A549 (cell line): Measurements from ENCODE around the gene ZBTB38.

Source experiments
- ATOH8 ChIP-seq: fragments of 250-450 bp; sonication (Bioruptor Pico); IDR thresholded peaks from 2 replicates; pipeline ENCODE4 v1.5.0; 2020; ENCODE audit warnings: low read depth, mild to moderate bottlenecking, moderate library complexity
- CHD2 ChIP-seq: fragments of 150-350 bp; IDR thresholded peaks from 2 replicates; pipeline ENCODE4 v1.6.1; 2014; ENCODE audit warnings: low read length; ENCODE audit not compliant: partially characterized antibody
- CTCF ChIP-seq: fragments of >200 bp; sonication (Bioruptor Twin); formaldehyde crosslinking; IDR thresholded peaks from 3 replicates; pipeline ENCODE4 v1.5.1; 2016
- EHF ChIP-seq: fragments of 250-450 bp; sonication (Bioruptor Pico); IDR thresholded peaks from 2 replicates; pipeline ENCODE4 v1.5.0; 2020; ENCODE audit warnings: mild to moderate bottlenecking
- EP300 ChIP-seq, 2 experiments: fragments of >200 bp; sonication (Bioruptor Twin); formaldehyde crosslinking; IDR thresholded peaks; 2 replicates in 1 of 2; 3 replicates in 1 of 2; pipeline ENCODE4 v1.6.1; 2016 to 2017
- JUNB ChIP-seq: fragments of >200 bp; sonication (Bioruptor Twin); formaldehyde crosslinking; IDR thresholded peaks from 2 replicates; pipeline ENCODE4 v1.6.1; 2016
- MYC ChIP-seq: IDR thresholded peaks from 2 replicates; pipeline ENCODE4 v1.6.1; 2012; ENCODE audit warnings: mild to moderate bottlenecking, inconsistent platforms, low read length, improper control_type of control experiment, borderline replicate concordance
- NR3C1 ChIP-seq: fragments of >200 bp; sonication (Bioruptor Twin); formaldehyde crosslinking; IDR thresholded peaks from 3 replicates; pipeline ENCODE4 v1.6.1; 2017
- POLR2A ChIP-seq: IDR thresholded peaks from 2 replicates; pipeline ENCODE4 v1.6.1; 2012; ENCODE audit warnings: mild to moderate bottlenecking, low read length
- RAD21 ChIP-seq, 2 experiments: fragments of >200 bp in 1 of 2; sonication (Bioruptor Twin) in 1 of 2; formaldehyde crosslinking in 1 of 2; IDR thresholded peaks in 1 of 2; conservative IDR thresholded peaks in 1 of 2; 2 replicates in 1 of 2; 3 replicates in 1 of 2; pipeline ENCODE4 v1.6.1; 2012 to 2018; ENCODE audit warnings: inconsistent platforms in 1 of 2
- RCOR1 ChIP-seq: fragments of 150-350 bp; IDR thresholded peaks from 2 replicates; pipeline ENCODE4 v1.6.1; 2014; ENCODE audit warnings: antibody characterized with exemption, low read length, low read depth
- ZFP36 ChIP-seq: fragments of 450-650 bp; IDR thresholded peaks from 2 replicates; pipeline ENCODE4 v1.6.1; 2014; ENCODE audit warnings: borderline replicate concordance; ENCODE audit not compliant: partially characterized antibody

- TF ChIP-seq CTCF: no peak
- TF ChIP-seq EP300 (IDR thresholded peaks at IDR 0.05): no peak
- TF ChIP-seq EHF (CRISPR knock-in tag): no peak
- TF ChIP-seq RAD21 (conservative IDR thresholded peaks at IDR 0.05 in 1 of 2, IDR thresholded peaks at IDR 0.05 in 1 of 2): no peak
- TF ChIP-seq RCOR1: no peak
- TF ChIP-seq POLR2A: no peak
- no peak for TF ChIP-seq MYC
- no peak for TF ChIP-seq NR3C1
- no peak for TF ChIP-seq JUNB
- no peak for TF ChIP-seq CHD2
- no peak for TF ChIP-seq ZFP36
- no peak for TF ChIP-seq ATOH8 (CRISPR knock-in tag)
These were observed 38.1 kb upstream of the ZBTB38 start for GRCh38 chr3:141330235-141330634.
